Measurements from ENCODE around the gene ZMYND10. TPM values are rescaled to one million over a fixed set of nuclear protein-coding genes. Genes with fewer than 3 reads are reported as not detected.

The ZMYND10 gene
- polyA plus RNA-seq, 1 of the 3 experiments (the other 2 are of a cell fraction), result 0.95 TPM

- peak overlapping the region; percentile 82 to 86 for H3K27ac ChIP-seq (ENCODE audit: low read depth in 2 of 2, low read length in 1 of 2)
- peak overlapping the region; percentile 37 for H2AFZ ChIP-seq (ENCODE audit: low read depth)
- peaks cover 10 to 33% of the 10 kb centered on the region in 2 experiments for H3K4me1 ChIP-seq (ENCODE audit: control insufficient read depth in 1 of 2, insufficient read depth in 2 of 2, low read depth in 1 of 2, low read length in 1 of 2)
- H3K9ac ChIP-seq, result peak overlapping the region; percentile 78
- peaks cover 64% of the 10 kb centered on the region for H3K79me2 ChIP-seq (ENCODE audit: insufficient read depth)
- no peaks in the 10 kb centered on the region for H3K9me3 ChIP-seq
- H4K20me1 ChIP-seq (ENCODE audit: insufficient read depth), result peaks cover 10% of the 10 kb centered on the region; the same call in 1 of the 2 replicates
- peaks cover 2 to 6% of the 10 kb centered on the region in 2 experiments for H3K36me3 ChIP-seq (replicated peaks in 1 of 2; ENCODE audit: control insufficient read depth in 1 of 2, insufficient read depth in 2 of 2, low read length in 1 of 2)
- TF ChIP-seq USF2 (IDR thresholded peaks at IDR 0.05; ENCODE audit: borderline replicate concordance, low read depth, low read length) (no peak), TEAD4 (IDR thresholded peaks at IDR 0.05; ENCODE audit: borderline replicate concordance, insufficient read depth) (no peak), TCF12 (IDR thresholded peaks at IDR 0.05) (no peak), CHD2 (IDR thresholded peaks at IDR 0.05; ENCODE audit: low read length, partially characterized antibody) (no peak)
- H3K4me3 ChIP-seq (ENCODE audit: low read depth in 2 of 2, low read length in 1 of 2), result peak overlapping the region; percentile 77 to 79
- H3F3A ChIP-seq (replicated peaks; ENCODE audit: insufficient read depth), result peaks cover 3% of the 10 kb centered on the region
- WGBS (ENCODE audit: low lambda C conversion rate), result 0% methylated on average over 21 of the region's 31 CpGs
- peak overlapping the region; percentile 91 for H3K4me2 ChIP-seq
- no peak for DNase-seq
- H3K27me3 ChIP-seq (ENCODE audit: insufficient read depth), result no peaks in the 10 kb centered on the region
- POLR2A ChIA-PET, result interaction anchor here (0.6 to 3.6 kb wide), 15 partner anchors 9 to 232 kb away, joined by 3 to 38 read pairs (median 4); partner anchors contain the start of genes C3orf18, CYB561D2, HEMK1 and HYAL3
- H3K9me2 ChIP-seq, result no peaks in the 10 kb centered on the region
- CTCF ChIA-PET, result interaction anchor here (0.6 to 6.8 kb wide), 18 partner anchors 9 to 230 kb away, joined by 3 to 60 read pairs (median 4); partner anchors contain the start of genes CYB561D2, HYAL1, HYAL2 and IFRD2
These were observed 8.9 kb downstream of the ZMYND10 start for GRCh38 chr3:50336452-50337174.

GRCh38 chr3:50334339-50335075 lies 11.0 kb downstream of the ZMYND10 start:
- peak overlapping the region; percentile 61 for H3K4me2 ChIP-seq
- WGBS (ENCODE audit: low lambda C conversion rate), result 79% methylated on average over 5 of the region's 5 CpGs
- peaks cover 10% of the 10 kb centered on the region; the same call in 1 of the 2 replicates for H4K20me1 ChIP-seq (ENCODE audit: insufficient read depth)
- DNase-seq, result no peak
- peak overlapping the region; percentile 13; the same call in 1 of the 2 replicates for H3K9ac ChIP-seq
- H3K36me3 ChIP-seq (replicated peaks in 1 of 2; ENCODE audit: control insufficient read depth in 1 of 2, insufficient read depth in 2 of 2, low read length in 1 of 2), result peaks cover 10 to 27% of the 10 kb centered on the region in 2 experiments
- CTCF ChIA-PET, result interaction anchor here (1.4 to 6.8 kb wide), 3 partner anchors 12 to 281 kb away, joined by 3 to 60 read pairs (median 40); partner anchors contain the start of genes CYB561D2, HYAL2 and NPRL2
- peaks cover 76% of the 10 kb centered on the region for H3K79me2 ChIP-seq (ENCODE audit: insufficient read depth)
- peak overlapping the region in 1 of 2 experiments; percentile 11; a peak in 1 of 4 replicates for H3K27ac ChIP-seq (ENCODE audit: low read depth in 2 of 2, low read length in 1 of 2)
- H3K9me3 ChIP-seq, result no peaks in the 10 kb centered on the region
- H3K9me2 ChIP-seq, result no peaks in the 10 kb centered on the region
- H3K27me3 ChIP-seq (ENCODE audit: insufficient read depth), result no peaks in the 10 kb centered on the region
- H3K4me3 ChIP-seq (ENCODE audit: low read depth in 2 of 2, low read length in 1 of 2), result peak overlapping the region in 1 of 2 experiments; percentile 24; a peak in 1 of 4 replicates
- H3F3A ChIP-seq (replicated peaks; ENCODE audit: insufficient read depth), result peaks cover 19% of the 10 kb centered on the region
- no peak overlapping the region for H2AFZ ChIP-seq (ENCODE audit: low read depth)
- H3K4me1 ChIP-seq (ENCODE audit: control insufficient read depth in 1 of 2, insufficient read depth in 2 of 2, low read depth in 1 of 2, low read length in 1 of 2), result peaks cover 10 to 33% of the 10 kb centered on the region in 2 experiments
- POLR2A ChIA-PET, result interaction anchor here (1.7 kb wide), 1 partner anchor 13 kb away, joined by 3 read pairs; the partner anchor contains the start of gene HYAL2
- no peak for TF ChIP-seq PBX3 (IDR thresholded peaks at IDR 0.05)
- TF ChIP-seq RXRA (IDR thresholded peaks at IDR 0.05; ENCODE audit: borderline replicate concordance, low read depth), result no peak
- TF ChIP-seq ELF1 (IDR thresholded peaks at IDR 0.05), result no peak
- TF ChIP-seq CTCF (IDR thresholded peaks at IDR 0.05), result no peak
- no peak for TF ChIP-seq FOXJ3 (CRISPR knock-in tag; IDR thresholded peaks at IDR 0.05)
- no peak for TF ChIP-seq POLR2AphosphoS5 (IDR thresholded peaks at IDR 0.05; ENCODE audit: low read depth, low read length)
- no peak for TF ChIP-seq REST (IDR thresholded peaks at IDR 0.05; ENCODE audit: low read depth, low read length)
- TF ChIP-seq FOXM1 (IDR thresholded peaks at IDR 0.05; ENCODE audit: low read depth), result no peak
- no peak for TF ChIP-seq TAF1 (IDR thresholded peaks at IDR 0.05; ENCODE audit: borderline replicate concordance, low read depth, low read length)
- TF ChIP-seq MAX (IDR thresholded peaks at IDR 0.05; ENCODE audit: low read depth), result no peak
- no peak for TF ChIP-seq SIN3A (IDR thresholded peaks at IDR 0.05; ENCODE audit: borderline replicate concordance, low read depth, low read length)
- no peak for TF ChIP-seq EP300 (IDR thresholded peaks at IDR 0.05; ENCODE audit: borderline replicate concordance in 1 of 2, low read depth in 1 of 2, low read length in 1 of 2)

Data from SK-N-SH (cell line).